GM10266 (cell line): Measurements from ENCODE around the gene SLC25A24.
"Not testable (repeated sequence)": the region's sequence is repeated elsewhere in the genome, so short reads cannot be mapped to it uniquely, and the experiment has no call there.

Experiments
- DNase-seq: peaks from one replicate; pipeline ENCODE4 v3.0.0; 2012; ENCODE audit errors: extremely low spot score
- TF ChIP-seq, protein P1 (sequence below): IDR thresholded peaks from 2 replicates; pipeline ENCODE4 v1.5.1; 2012; ENCODE audit warnings: mild to moderate bottlenecking, low read depth; ENCODE audit not compliant: control insufficient read depth, insufficient read depth; ENCODE audit errors: missing control alignments

The SLC25A24 gene

DNA sequence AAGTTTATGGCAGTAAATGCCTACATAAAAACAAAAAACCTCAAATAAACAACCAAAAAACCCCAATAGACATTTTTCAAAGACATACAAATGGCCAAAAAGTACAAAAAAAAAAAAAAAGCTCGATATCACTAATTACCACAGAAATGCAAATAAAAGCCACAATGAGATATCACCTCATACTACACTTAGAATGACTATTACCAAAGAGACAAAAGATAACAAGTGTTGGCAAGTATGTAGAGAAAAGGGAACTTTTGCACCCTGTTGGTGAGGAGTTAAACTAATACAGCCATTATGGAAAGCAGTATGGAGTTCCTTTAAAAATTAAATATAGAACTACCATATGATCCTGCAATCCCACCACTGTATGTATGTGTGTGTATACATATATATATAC is 21.1 kb downstream of the SLC25A24 start:
- TF ChIP-seq, protein P1, sequence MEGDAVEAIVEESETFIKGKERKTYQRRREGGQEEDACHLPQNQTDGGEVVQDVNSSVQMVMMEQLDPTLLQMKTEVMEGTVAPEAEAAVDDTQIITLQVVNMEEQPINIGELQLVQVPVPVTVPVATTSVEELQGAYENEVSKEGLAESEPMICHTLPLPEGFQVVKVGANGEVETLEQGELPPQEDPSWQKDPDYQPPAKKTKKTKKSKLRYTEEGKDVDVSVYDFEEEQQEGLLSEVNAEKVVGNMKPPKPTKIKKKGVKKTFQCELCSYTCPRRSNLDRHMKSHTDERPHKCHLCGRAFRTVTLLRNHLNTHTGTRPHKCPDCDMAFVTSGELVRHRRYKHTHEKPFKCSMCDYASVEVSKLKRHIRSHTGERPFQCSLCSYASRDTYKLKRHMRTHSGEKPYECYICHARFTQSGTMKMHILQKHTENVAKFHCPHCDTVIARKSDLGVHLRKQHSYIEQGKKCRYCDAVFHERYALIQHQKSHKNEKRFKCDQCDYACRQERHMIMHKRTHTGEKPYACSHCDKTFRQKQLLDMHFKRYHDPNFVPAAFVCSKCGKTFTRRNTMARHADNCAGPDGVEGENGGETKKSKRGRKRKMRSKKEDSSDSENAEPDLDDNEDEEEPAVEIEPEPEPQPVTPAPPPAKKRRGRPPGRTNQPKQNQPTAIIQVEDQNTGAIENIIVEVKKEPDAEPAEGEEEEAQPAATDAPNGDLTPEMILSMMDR = no peak
- DNase-seq = no peak

DNA sequence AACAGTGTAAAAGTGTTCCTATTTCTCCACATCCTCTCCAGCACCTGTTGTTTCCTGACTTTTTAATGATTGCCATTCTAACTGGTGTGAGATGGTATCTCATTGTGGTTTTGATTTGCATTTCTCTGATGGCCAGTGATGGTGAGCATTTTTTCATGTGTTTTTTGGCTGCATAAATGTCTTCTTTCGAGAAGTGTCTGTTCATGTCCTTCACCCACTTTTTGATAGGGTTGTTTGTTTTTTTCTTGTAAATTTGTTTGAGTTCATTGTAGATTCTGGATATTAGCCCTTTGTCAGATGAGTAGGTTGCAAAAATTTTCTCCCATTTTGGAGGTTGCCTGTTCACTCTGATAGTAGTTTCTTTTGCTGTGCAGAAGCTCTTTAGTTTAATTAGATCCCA is 37.7 kb downstream of the SLC25A24 start:
- not testable (repeated sequence) for DNase-seq

DNA sequence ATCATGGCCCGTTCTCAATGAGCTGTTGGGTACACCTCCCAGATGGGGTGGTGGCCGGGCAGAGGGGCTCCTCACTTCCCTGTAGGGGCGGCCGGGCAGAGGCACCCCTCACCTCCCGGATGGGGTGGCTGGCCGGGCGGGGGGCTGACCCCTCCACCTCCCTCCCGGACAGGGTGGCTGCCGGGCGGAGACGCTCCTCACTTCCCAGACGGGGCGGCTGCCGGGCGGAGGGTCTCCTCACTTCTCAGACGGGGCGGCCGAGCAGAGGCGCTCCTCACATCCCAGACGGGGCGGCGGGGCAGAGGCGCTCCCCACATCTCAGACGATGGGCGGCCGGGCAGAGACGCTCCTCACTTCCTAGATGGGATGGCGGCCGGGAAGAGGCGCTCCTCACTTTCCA is 40.2 kb downstream of the SLC25A24 start:
- DNase-seq = not testable (repeated sequence)

DNA sequence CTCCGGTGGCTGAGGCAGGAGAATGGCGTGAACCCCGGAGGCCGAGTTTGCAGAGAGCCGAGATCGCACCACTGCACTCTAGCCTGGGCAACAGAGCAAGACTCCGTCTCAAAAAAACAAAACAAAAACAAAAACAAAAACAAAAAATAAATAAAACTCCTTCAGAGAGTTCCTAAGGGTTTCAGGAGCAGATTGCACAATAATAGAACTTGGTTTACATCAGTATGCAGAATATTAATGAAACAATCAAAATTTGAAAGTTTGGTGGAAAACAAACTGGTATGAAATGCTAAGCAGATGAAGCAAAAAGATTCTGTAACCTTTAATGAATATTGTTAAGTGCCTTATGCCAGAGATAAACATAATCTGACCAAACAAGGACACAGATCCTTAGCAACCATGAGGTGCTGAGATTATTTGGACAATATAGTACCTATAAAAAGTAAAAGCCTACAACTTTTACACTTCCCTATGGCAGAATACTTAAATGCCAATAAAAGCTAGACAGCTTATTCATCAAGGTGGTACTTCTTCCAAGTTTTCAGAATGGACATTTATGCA is 41.2 kb downstream of the SLC25A24 start:
- TF ChIP-seq, protein P1 = no peak
- no peak for DNase-seq

DNA sequence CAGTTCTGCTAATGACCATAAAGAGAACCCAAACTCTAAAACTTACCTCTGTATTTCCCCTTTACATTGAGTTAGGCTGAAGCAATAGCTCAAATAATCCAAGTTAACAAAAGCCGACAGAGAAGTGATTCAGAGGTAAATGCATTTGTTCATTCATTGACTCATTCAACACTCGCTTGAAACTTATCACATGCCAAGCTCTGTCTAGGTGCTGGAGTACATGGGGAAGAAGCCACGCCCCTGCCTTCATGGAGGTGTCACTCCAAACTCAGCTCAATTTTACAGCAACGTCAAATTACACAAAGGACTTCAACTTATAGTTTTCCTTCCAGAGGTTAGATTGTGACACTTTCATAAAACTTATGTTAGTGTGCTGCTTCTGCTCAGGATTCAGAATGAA is 45.8 kb downstream of the SLC25A24 start:
- no peak for DNase-seq
- TF ChIP-seq, protein P1 = no peak

DNA sequence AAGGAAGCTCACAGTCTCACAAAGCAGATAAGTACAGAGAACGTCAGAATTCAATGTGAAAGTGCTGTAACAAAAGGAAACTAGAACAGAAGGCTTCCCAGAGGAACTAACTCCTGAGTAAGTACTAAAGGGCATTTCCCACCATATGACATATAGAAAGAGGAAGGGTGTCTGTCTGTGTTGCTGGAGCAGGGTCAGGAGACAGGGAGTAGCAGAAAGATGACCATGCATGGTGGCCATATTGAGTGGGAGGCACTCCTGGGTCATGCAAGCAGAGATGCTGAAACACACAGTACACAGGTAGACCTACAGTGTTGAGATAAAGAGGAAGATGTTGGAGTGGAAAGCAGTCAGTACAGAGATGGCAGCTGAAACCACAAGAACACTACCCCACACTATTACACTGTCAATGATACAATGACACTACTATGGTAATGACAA is 47.3 kb downstream of the SLC25A24 start:
- TF ChIP-seq, protein P1 = no peak
- DNase-seq = no peak

DNA sequence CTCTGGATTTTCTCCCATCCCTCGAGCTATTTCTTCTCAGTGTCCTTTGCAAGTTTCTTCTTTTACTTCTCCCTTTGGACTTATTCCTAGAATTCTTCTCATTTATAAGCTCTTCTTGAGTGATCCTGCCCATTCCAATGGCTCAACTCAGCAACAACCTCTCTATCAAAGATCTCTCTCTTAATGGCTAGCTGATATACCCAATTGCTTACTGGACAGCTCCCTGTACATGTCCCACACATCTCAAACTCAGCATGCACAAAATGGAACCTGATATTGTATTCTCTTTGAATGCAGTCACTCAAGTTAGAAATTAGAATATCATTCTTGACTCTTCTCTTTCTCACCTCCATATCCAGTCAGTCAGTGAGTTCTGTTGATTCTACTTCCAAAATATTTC is 48.6 kb downstream of the SLC25A24 start:
- TF ChIP-seq, protein P1 = no peak
- DNase-seq = no peak

DNA sequence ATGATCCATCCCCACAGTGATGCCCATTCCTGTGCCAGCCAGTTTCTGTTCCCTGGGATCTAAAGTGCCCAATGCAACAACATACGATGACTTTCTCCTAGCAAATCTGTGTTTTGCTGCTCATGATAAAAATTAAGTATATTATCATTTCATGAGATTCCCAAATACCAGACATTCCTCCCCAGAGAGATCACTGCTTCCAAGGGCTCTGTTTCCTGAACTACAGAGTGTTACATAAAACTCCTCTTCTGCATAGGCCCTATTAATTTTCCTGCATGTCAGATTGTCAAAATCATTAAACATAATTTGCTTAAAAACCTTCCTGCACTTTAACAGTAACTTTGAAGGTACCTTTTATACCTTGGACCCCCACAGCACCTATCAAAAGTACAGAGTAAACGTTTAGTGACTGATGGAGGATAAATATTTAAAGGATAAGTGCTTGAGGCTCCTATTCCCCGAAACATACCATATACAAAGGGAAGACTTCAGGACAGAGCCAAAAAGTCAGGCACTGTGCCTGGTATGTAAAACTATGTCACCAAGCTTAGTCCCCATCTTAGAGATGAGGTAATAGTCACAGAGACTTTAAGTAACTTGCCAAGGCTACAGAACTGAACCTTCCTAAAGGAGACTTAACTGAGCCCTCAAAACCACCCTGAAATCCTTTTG is 50.2 kb downstream of the SLC25A24 start:
- TF ChIP-seq, protein P1 = no peak
- no peak for DNase-seq

DNA sequence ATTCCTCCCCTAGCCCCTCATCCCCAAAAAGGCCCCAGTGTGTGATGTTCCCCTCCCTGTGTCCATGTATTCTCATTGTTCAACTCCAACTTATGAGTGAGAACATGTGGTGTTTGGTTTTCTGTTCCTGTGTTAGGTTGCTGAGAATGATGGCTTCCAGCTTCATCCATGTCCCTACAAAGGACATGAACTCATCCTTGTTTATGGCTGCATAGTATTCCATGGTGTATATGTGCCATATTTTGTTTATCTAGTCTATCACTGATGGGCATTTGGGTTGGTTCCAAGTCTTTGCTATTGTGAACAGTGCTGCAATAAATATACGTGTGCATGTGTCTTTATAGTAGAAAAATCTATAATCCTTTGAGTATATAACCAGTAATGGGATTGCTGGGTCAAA is 55.6 kb downstream of the SLC25A24 start:
- not testable (repeated sequence) for DNase-seq
